WTC11 (cell line): Measurements from ENCODE around the gene ZSCAN20. TPM values are rescaled to one million over a fixed set of nuclear protein-coding genes. Genes with fewer than 3 reads are reported as not detected.
"Not testable (repeated sequence)": the region's sequence is repeated elsewhere in the genome, so short reads cannot be mapped to it uniquely, and the experiment has no call there.

Experiments used
- ATAC-seq: fragments of 200-7000 bp; cut with Tn5 transposase; 2 replicates; pipeline ENCODE4 v1.10.0; 2021; ENCODE audit warnings: mild to moderate bottlenecking, moderate library complexity
- CTCF ChIA-PET: fragments of 300-600 bp; sonication (Branson Sonifier 250); formaldehyde crosslinking; loops from one replicate; lab custom pipeline; 2021; ENCODE audit warnings: antibody characterized with exemption; lab: Charles Lee
- POLR2A ChIA-PET: fragments of 350-600 bp; sonication (Branson Sonifier 250); formaldehyde crosslinking; loops from one replicate; lab custom pipeline; 2021; ENCODE audit warnings: antibody characterized with exemption; lab: Charles Lee
- DNase-seq: peaks from one replicate; pipeline ENCODE4 v3.0.0; 2021; ENCODE audit warnings: low spot score
- H3K27ac Mint-ChIP-seq: 2 replicates; pipeline ENCODE4 v1.8.0; 2021; ENCODE audit warnings: mixed read lengths
- H3K27me3 Mint-ChIP-seq: 2 replicates; pipeline ENCODE4 v1.8.0; 2021; ENCODE audit warnings: low read depth, mild to moderate bottlenecking, moderate library complexity, mixed read lengths
- H3K36me3 Mint-ChIP-seq: 2 replicates; pipeline ENCODE4 v1.8.0; 2021; ENCODE audit warnings: mixed read lengths
- H3K4me1 Mint-ChIP-seq: 2 replicates; pipeline ENCODE4 v1.8.0; 2022; ENCODE audit warnings: mixed read lengths
- H3K4me3 Mint-ChIP-seq: 2 replicates; pipeline ENCODE4 v1.8.0; 2021; ENCODE audit warnings: mild to moderate bottlenecking, moderate library complexity, mixed read lengths
- H3K9me3 Mint-ChIP-seq: 2 replicates; pipeline ENCODE4 v1.8.0; 2021; ENCODE audit warnings: mixed read lengths
- AR ChIP-seq: fragments of 250-450 bp; sonication (Bioruptor Pico); IDR thresholded peaks from 2 replicates; pipeline ENCODE4 v1.9.0; 2021; ENCODE audit warnings: mild to moderate bottlenecking
- EMX1 ChIP-seq: fragments of 250-450 bp; sonication (Bioruptor Pico); IDR thresholded peaks from 2 replicates; pipeline ENCODE4 v1.8.0; 2021; ENCODE audit warnings: mild to moderate bottlenecking
- ETV6 ChIP-seq: sonication (generic); formaldehyde crosslinking; IDR thresholded peaks from 2 replicates; pipeline ENCODE4 v1.8.1; 2022; ENCODE audit warnings: mild to moderate bottlenecking, missing genetic modification reagents
- NFATC4 ChIP-seq: fragments of 250-450 bp; sonication (Bioruptor Pico); IDR thresholded peaks from 2 replicates; pipeline ENCODE4 v1.9.0; 2021; ENCODE audit warnings: mild to moderate bottlenecking
- SMAD3 ChIP-seq: sonication (generic); formaldehyde crosslinking; IDR thresholded peaks from 2 replicates; pipeline ENCODE4 v1.8.0; 2022; ENCODE audit warnings: missing genetic modification reagents, mild to moderate bottlenecking, borderline replicate concordance
- TEAD1 ChIP-seq: sonication (generic); formaldehyde crosslinking; IDR thresholded peaks from 2 replicates; pipeline ENCODE4 v1.8.0; 2022; ENCODE audit warnings: mild to moderate bottlenecking, missing genetic modification reagents
- TP53 ChIP-seq: sonication (generic); formaldehyde crosslinking; IDR thresholded peaks from 2 replicates; pipeline ENCODE4 v1.8.1; 2023; ENCODE audit warnings: mild to moderate bottlenecking, missing genetic modification reagents
- USF1 ChIP-seq: sonication (generic); formaldehyde crosslinking; IDR thresholded peaks from 2 replicates; pipeline ENCODE4 v1.8.0; 2022; ENCODE audit warnings: mild to moderate bottlenecking, missing genetic modification reagents
- ZNF396 ChIP-seq: fragments of 250-450 bp; sonication (Bioruptor Pico); IDR thresholded peaks from 2 replicates; pipeline ENCODE4 v1.8.0; 2021; ENCODE audit warnings: mild to moderate bottlenecking, moderate library complexity, borderline replicate concordance
- total RNA-seq: library from RNA; stranded (reverse); gene quantifications from 3 replicates; pipeline ENCODE4 v1.2.3, GENCODE V29; 2021
- TF ChIP-seq, protein P1 (sequence below): fragments of 250-450 bp; sonication (Bioruptor Pico); IDR thresholded peaks from 2 replicates; pipeline ENCODE4 v1.9.0; 2021; ENCODE audit warnings: mild to moderate bottlenecking
- TF ChIP-seq, protein P2 (sequence below): sonication (generic); formaldehyde crosslinking; IDR thresholded peaks from 2 replicates; pipeline ENCODE4 v1.8.1; 2022; ENCODE audit warnings: missing genetic modification reagents, borderline replicate concordance

ZSCAN20 gene
- total RNA-seq, 1 experiment from 2014 or later, result 3.7 TPM

- no peak for TF ChIP-seq ZNF396 (CRISPR knock-in tag)
- TF ChIP-seq, protein P1, sequence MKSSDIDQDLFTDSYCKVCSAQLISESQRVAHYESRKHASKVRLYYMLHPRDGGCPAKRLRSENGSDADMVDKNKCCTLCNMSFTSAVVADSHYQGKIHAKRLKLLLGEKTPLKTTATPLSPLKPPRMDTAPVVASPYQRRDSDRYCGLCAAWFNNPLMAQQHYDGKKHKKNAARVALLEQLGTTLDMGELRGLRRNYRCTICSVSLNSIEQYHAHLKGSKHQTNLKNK (CRISPR knock-in tag), result no peak
These were observed 35.7 kb downstream of the ZSCAN20 start (continued) for GRCh38 chr1:33508151-33508550.

DNA sequence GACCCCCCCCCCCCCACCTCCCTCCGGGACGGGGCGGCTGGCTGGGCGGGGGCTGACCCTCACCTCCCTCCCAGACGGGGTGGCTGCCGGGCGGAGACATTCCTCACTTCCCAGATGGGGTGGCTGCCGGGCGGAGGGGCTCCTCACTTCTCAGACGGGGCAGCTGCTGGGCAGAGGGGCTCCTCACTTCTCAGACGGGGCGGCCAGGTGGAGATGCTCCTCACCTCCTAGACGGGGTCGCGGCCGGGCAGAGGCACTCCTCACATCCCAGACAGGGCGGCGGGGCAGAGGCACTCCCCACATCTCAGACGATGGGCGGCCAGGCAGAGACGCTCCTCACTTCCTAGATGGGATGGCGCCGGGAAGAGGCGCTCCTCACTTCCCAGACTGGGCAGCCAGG is 36.8 kb downstream of the ZSCAN20 start:
- H3K27ac Mint-ChIP-seq, POLR2A ChIA-PET, H3K4me1 Mint-ChIP-seq, H3K36me3 Mint-ChIP-seq, H3K27me3 Mint-ChIP-seq, CTCF ChIA-PET, H3K4me3 Mint-ChIP-seq, DNase-seq, ATAC-seq: not testable (repeated sequence)
- peaks cover 21% of the 10 kb centered on the region for H3K9me3 Mint-ChIP-seq

GRCh38 chr1:33512226-33513011 is 40.0 kb downstream of the ZSCAN20 start:
- no peak for DNase-seq
- no peak for TF ChIP-seq TP53 (CRISPR knock-in tag)
- no peak for TF ChIP-seq EMX1 (CRISPR knock-in tag)
- TF ChIP-seq, all 79 proteins: peak for 0
- Mint-ChIP-seq H3K4me1 (peaks cover 19% of the 10 kb centered on the region), H3K4me3 (no peak overlapping the region), H3K9me3 (peaks cover 21% of the 10 kb centered on the region), H3K27ac (no peak overlapping the region), H3K36me3 (no peaks in the 10 kb centered on the region), H3K27me3 (peaks cover 9% of the 10 kb centered on the region)
- CTCF ChIA-PET, result interaction anchor here (1.3 kb wide), 1 partner anchor 12 kb away, joined by 10 read pairs; no protein-coding TSS in a partner anchor
- ATAC-seq, result no peak
- POLR2A ChIA-PET, result interaction anchor here (0.6 kb wide), 1 partner anchor 13 kb away, joined by 4 read pairs; no protein-coding TSS in a partner anchor

- H3K4me1 Mint-ChIP-seq, result peaks cover 21% of the 10 kb centered on the region
- TF ChIP-seq SMAD3 (CRISPR knock-in tag) (no peak), USF1 (CRISPR knock-in tag) (no peak), ETV6 (CRISPR knock-in tag) (no peak), TEAD1 (CRISPR knock-in tag) (no peak), AR (no peak), NFATC4 (no peak)
- TF ChIP-seq, protein P1 (CRISPR knock-in tag), result no peak
- TF ChIP-seq, protein P2, sequence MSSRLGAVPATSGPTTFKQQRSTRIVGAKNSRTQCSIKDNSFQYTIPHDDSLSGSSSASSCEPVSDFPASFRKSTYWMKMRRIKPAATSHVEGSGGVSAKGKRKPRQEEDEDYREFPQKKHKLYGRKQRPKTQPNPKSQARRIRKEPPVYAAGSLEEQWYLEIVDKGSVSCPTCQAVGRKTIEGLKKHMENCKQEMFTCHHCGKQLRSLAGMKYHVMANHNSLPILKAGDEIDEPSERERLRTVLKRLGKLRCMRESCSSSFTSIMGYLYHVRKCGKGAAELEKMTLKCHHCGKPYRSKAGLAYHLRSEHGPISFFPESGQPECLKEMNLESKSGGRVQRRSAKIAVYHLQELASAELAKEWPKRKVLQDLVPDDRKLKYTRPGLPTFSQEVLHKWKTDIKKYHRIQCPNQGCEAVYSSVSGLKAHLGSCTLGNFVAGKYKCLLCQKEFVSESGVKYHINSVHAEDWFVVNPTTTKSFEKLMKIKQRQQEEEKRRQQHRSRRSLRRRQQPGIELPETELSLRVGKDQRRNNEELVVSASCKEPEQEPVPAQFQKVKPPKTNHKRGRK (CRISPR knock-in tag), result no peak
- ATAC-seq (no peak), DNase-seq (no peak)
- CTCF ChIA-PET, result interaction anchor here (0.5 to 0.9 kb wide), 2 partner anchors 15 to 30 kb away, joined by 4 to 5 read pairs; no protein-coding TSS in a partner anchor
- H3K27ac Mint-ChIP-seq, result no peak overlapping the region
- H3K4me3 Mint-ChIP-seq, result no peak overlapping the region
- peaks cover 14% of the 10 kb centered on the region for H3K9me3 Mint-ChIP-seq
- H3K36me3 Mint-ChIP-seq, result no peaks in the 10 kb centered on the region
- H3K27me3 Mint-ChIP-seq, result peaks cover 6% of the 10 kb centered on the region
- POLR2A ChIA-PET, result no interaction called here
These were observed 42.7 kb downstream of the ZSCAN20 start for GRCh38 chr1:33515112-33515511.
